ENCODE results near the gene PAPPA.

- TF ChIP-seq CTCF (IDR thresholded peaks at IDR 0.05) (no peak), POLR2A (IDR thresholded peaks at IDR 0.05) (no peak), EP300 (IDR thresholded peaks at IDR 0.05) (no peak)
Observed at GRCh38 chr9:116316246-116316645, 162.7 kb downstream of the PAPPA start.
